HCT116 (cell line): Measurements from ENCODE around the gene ITGAE. TPM values are rescaled to one million over a fixed set of nuclear protein-coding genes. Genes with fewer than 3 reads are reported as not detected.

Source experiments
- ATAC-seq: fragments of 200-7000 bp; cut with Tn5 transposase; 2 replicates; pipeline ENCODE4 v1.9.1; 2020; ENCODE audit warnings: mild to moderate bottlenecking, moderate library complexity
- BruUV-seq: library from RNA; stranded (reverse); fragments of 400-500 nt; replicated peaks from 2 replicates; lab custom pipeline; 2021; lab: Mats Ljungman, UMichigan
- CTCF ChIA-PET: fragments of 300-600 bp; sonication (Branson Sonifier 250); formaldehyde crosslinking; loops from one replicate; lab custom pipeline; 2021; ENCODE audit warnings: antibody characterized with exemption; lab: Charles Lee
- POLR2A ChIA-PET: fragments of 300-600, 350-600 bp; sonication (Branson Sonifier 250); formaldehyde crosslinking; loops from one replicate; lab custom pipeline; 2021; ENCODE audit warnings: antibody characterized with exemption; lab: Charles Lee
- RAD21 ChIA-PET, 2 experiments: fragments of 300-600 bp; sonication (Branson Sonifier 250); formaldehyde crosslinking; loops; one replicate each; lab custom pipeline; 2023; ENCODE audit warnings: low total read pairs in 2 of 2; ENCODE audit not compliant: uncharacterized antibody in 2 of 2, unreplicated experiment in 2 of 2, low non-redundant PET in 1 of 2; lab: Charles Lee
- DNase-seq: peaks from one replicate; pipeline ENCODE4 v3.0.0-alpha.2; 2010; ENCODE audit warnings: low read depth, low spot score
- H2AFZ ChIP-seq: fragments of 200-600 bp; shearing (Covaris generic), sonication (generic); 2 replicates; pipeline ENCODE4 v1.6.1; 2017; ENCODE audit warnings: low read depth, mixed run types, mixed read lengths, antibody characterized with exemption, low read length; ENCODE audit not compliant: poor library complexity, severe bottlenecking
- H3K27ac ChIP-seq: 2 replicates; pipeline ENCODE4 v1.5.1; 2012; ENCODE audit warnings: low read depth, low read length
- H3K27me3 ChIP-seq: fragments of 200-600 bp; sonication (generic); 2 replicates; pipeline ENCODE4 v1.6.1; 2016; ENCODE audit warnings: mixed run types, low read length, mixed read lengths; ENCODE audit not compliant: insufficient read depth
- H3K36me3 ChIP-seq, 2 experiments: fragments of 200-500 bp in 1 of 2; fragments of 200-600 bp in 1 of 2; sonication (Bioruptor generic) in 1 of 2; sonication (generic) in 1 of 2; 2 replicates each; pipeline versions ENCODE4 v1.5.1 to v1.6.1; 2014 to 2016; ENCODE audit warnings: low read length in 2 of 2, inconsistent platforms in 1 of 2, mixed read lengths in 1 of 2, mixed run types in 1 of 2; ENCODE audit not compliant: insufficient read depth in 2 of 2, control insufficient read depth in 1 of 2
- H3K4me1 ChIP-seq, 2 experiments: fragments of 200-600 bp in 1 of 2; sonication (generic) in 1 of 2; 2 replicates each; pipeline versions ENCODE4 v1.5.1 to v1.6.1; 2012 to 2017; ENCODE audit warnings: low read length in 2 of 2, inconsistent platforms in 1 of 2, mild to moderate bottlenecking in 1 of 2, mixed read lengths in 1 of 2, mixed run types in 1 of 2, moderate library complexity in 1 of 2; ENCODE audit not compliant: insufficient read depth in 2 of 2, control insufficient read depth in 1 of 2
- H3K4me2 ChIP-seq: fragments of 200-600 bp; sonication (generic); 2 replicates; pipeline ENCODE4 v1.6.1; 2017; ENCODE audit warnings: mixed run types, low read length, mixed read lengths
- H3K4me3 ChIP-seq, 2 experiments: fragments of 200-600 bp in 1 of 2; sonication (generic) in 1 of 2; replicated peaks in 1 of 2; 2 replicates each; pipeline ENCODE4 v1.5.1; 2011 to 2016; ENCODE audit warnings: low read length in 2 of 2, control low read depth in 1 of 2, low read depth in 1 of 2, mild to moderate bottlenecking in 1 of 2, mixed read lengths in 1 of 2, mixed run types in 1 of 2
- H3K79me2 ChIP-seq: fragments of 200-600 bp; sonication (generic); 2 replicates; pipeline ENCODE4 v1.6.1; 2017; ENCODE audit warnings: mild to moderate bottlenecking, mixed run types, low read length, moderate library complexity, mixed read lengths; ENCODE audit not compliant: insufficient read depth
- H3K9ac ChIP-seq: fragments of 200-600 bp; sonication (generic); 2 replicates; pipeline ENCODE4 v1.6.1; 2016; ENCODE audit warnings: low read length, mixed read lengths
- H3K9me2 ChIP-seq: fragments of 200-600 bp; sonication (generic), shearing (Covaris generic); 2 replicates; pipeline ENCODE4 v1.6.1; 2017; ENCODE audit warnings: mixed run types, mild to moderate bottlenecking, moderate library complexity; ENCODE audit not compliant: insufficient read depth
- H3K9me3 ChIP-seq, 2 experiments: fragments of 200-500 bp in 1 of 2; fragments of 200-600 bp in 1 of 2; sonication (Bioruptor generic) in 1 of 2; sonication (generic) in 1 of 2; 2 replicates each; pipeline ENCODE4 v1.6.1; 2014 to 2017; ENCODE audit warnings: low read length in 2 of 2, mixed read lengths in 2 of 2, inconsistent platforms in 1 of 2, low read depth in 1 of 2, mild to moderate bottlenecking in 1 of 2, mixed run types in 1 of 2, moderate library complexity in 1 of 2; ENCODE audit not compliant: control insufficient read depth in 1 of 2, insufficient read depth in 1 of 2
- H4K20me1 ChIP-seq: fragments of 200-600 bp; sonication (generic), shearing (Covaris generic); 2 replicates; pipeline ENCODE4 v1.6.1; 2017; ENCODE audit warnings: mixed run types, mild to moderate bottlenecking, moderate library complexity; ENCODE audit not compliant: insufficient read depth
- CBX3 ChIP-seq: IDR thresholded peaks from 2 replicates; pipeline ENCODE4 v1.6.1; 2012; ENCODE audit warnings: low read depth
- CEBPB ChIP-seq: IDR thresholded peaks from 2 replicates; pipeline ENCODE4 v1.6.1; 2012; ENCODE audit warnings: low read depth
- CTCF ChIP-seq, 3 experiments: fragments of 200-600 bp in 1 of 3; sonication (generic) in 1 of 3; IDR thresholded peaks in 2 of 3; conservative IDR thresholded peaks in 1 of 3; 2 replicates each; pipeline ENCODE4 v1.5.1; 2012 to 2017; ENCODE audit warnings: low read depth in 2 of 3, low read length in 2 of 3, antibody characterized with exemption in 1 of 3, borderline replicate concordance in 1 of 3, control low read depth in 1 of 3, mild to moderate bottlenecking in 1 of 3, mixed read lengths in 1 of 3, mixed run types in 1 of 3, moderate library complexity in 1 of 3; ENCODE audit not compliant: insufficient read depth in 1 of 3
- JUND ChIP-seq: IDR thresholded peaks from 2 replicates; pipeline ENCODE4 v1.6.1; 2012
- POLR2A ChIP-seq: IDR thresholded peaks from 2 replicates; pipeline ENCODE4 v1.7.0; 2011; ENCODE audit warnings: borderline replicate concordance; ENCODE audit not compliant: insufficient read depth, insufficient read length; ENCODE audit errors: extremely low read depth
- REST ChIP-seq: IDR thresholded peaks from 2 replicates; pipeline ENCODE4 v1.6.1; 2012; ENCODE audit warnings: low read depth
- SIN3A ChIP-seq: IDR thresholded peaks from 2 replicates; pipeline ENCODE4 v1.6.1; 2012; ENCODE audit warnings: low read depth
- SP1 ChIP-seq: IDR thresholded peaks from 2 replicates; pipeline ENCODE4 v1.6.1; 2012; ENCODE audit warnings: low read depth
- YY1 ChIP-seq: IDR thresholded peaks from 2 replicates; pipeline ENCODE4 v1.6.1; 2011; ENCODE audit warnings: low read length, low read depth, moderate library complexity, mild to moderate bottlenecking; ENCODE audit not compliant: insufficient replicate concordance; ENCODE audit errors: extremely low read depth
- ZNF274 ChIP-seq: fragments of 200-500 bp; sonication (Bioruptor generic); IDR thresholded peaks from 2 replicates; pipeline ENCODE4 v1.6.1; 2014; ENCODE audit warnings: mild to moderate bottlenecking, low read depth, low read length, inconsistent platforms
- intact Hi-C: fragments of 100-400 bp; cut with micrococcal nuclease; formaldehyde crosslinking; loops from 2 replicates; pipeline ENCODE4 v1.10.0; 2022
- total RNA-seq: library from RNA; stranded (reverse); gene quantifications from one replicate; pipeline ENCODE4 v1.2.1, GENCODE V29; 2021; ENCODE audit not compliant: unreplicated experiment

The ITGAE gene
- total RNA-seq, 1 experiment from 2014 or later: 19.9 TPM

GRCh38 chr17:3801347-3801746 lies 359 bp upstream of the ITGAE start (continued):
- TF ChIP-seq ZNF274 (no peak), SIN3A (no peak), CBX3 (no peak), JUND (no peak), REST (no peak), YY1 (no peak), POLR2A (no peak), CEBPB (no peak)

GRCh38 chr17:3799181-3799945 lies 1.6 kb downstream of the ITGAE start:
- Histone ChIP-seq H3K4me2 (no peak overlapping the region), H3K9ac (no peak overlapping the region), H3K9me2 (no peaks in the 10 kb centered on the region), H3K79me2 (no peaks in the 10 kb centered on the region), H4K20me1 (no peaks in the 10 kb centered on the region), H3K4me3 (no peak overlapping the region), H3K27ac (no peak overlapping the region), H3K27me3 (no peaks in the 10 kb centered on the region), H3K9me3 (no peaks in the 10 kb centered on the region), H3K36me3 (no peaks in the 10 kb centered on the region), H2AFZ (no peak overlapping the region), H3K4me1 (no peaks in the 10 kb centered on the region)
- ChIA-PET POLR2A (no interaction called here), CTCF (interaction anchor here (1.1 kb wide), 1 partner anchor 62 kb away, joined by 3 read pairs; no protein-coding TSS in a partner anchor), RAD21 (no interaction called here)
- DNase-seq (no peak), ATAC-seq (no peak)
- intact Hi-C loops: no loop called here
- TF ChIP-seq SP1: no peak
- TF ChIP-seq CTCF (IDR thresholded peaks at IDR 0.05 in 2 of 3, conservative IDR thresholded peaks at IDR 0.05 in 1 of 3; ENCODE audit: borderline replicate concordance in 1 of 3, insufficient read depth in 1 of 3, low read depth in 2 of 3, low read length in 2 of 3): 0 out of 6 replicates have a peak, but pooled peaks of 1 of the 3 experiments have one; percentile 3
- BruUV-seq: no TSS peak
